ENCODE results near the gene PLSCR5. TPM values are rescaled to one million over a fixed set of nuclear protein-coding genes. Genes with fewer than 3 reads are reported as not detected.

Gene PLSCR5
- total and polyA plus RNA-seq, 2 donors (not counting 3 experiments of a cell fraction or from before 2014, with no cell fraction given): not detected

- ChIA-PET POLR2A (no interaction called here), CTCF (no interaction called here)
- no peaks in the 10 kb centered on the region for H3K79me2 ChIP-seq (ENCODE audit: control insufficient read depth, insufficient read depth, low read length)
- BruUV-seq (replicated peaks): no TSS peak
- FAIRE-seq (no peak), DNase-seq (ENCODE audit: low read depth, low spot score) (no peak)
- TF ChIP-seq FOS (IDR thresholded peaks at IDR 0.05; ENCODE audit: borderline replicate concordance, insufficient read depth, low read length) (no peak), GATA2 (IDR thresholded peaks at IDR 0.05; ENCODE audit: insufficient read depth, insufficient read length, low read depth, low read length) (no peak), EZH2 (IDR thresholded peaks at IDR 0.05; ENCODE audit: borderline replicate concordance, low read depth, low read length, severe bottlenecking) (no peak), POLR2AphosphoS5 (IDR thresholded peaks at IDR 0.05; ENCODE audit: insufficient read depth, low read depth, low read length) (no peak), CTCF (IDR thresholded peaks at IDR 0.05; ENCODE audit: extremely low read depth in 1 of 2, insufficient read depth in 1 of 2, low read depth in 1 of 2, low read length in 2 of 2) (no peak), MYC (IDR thresholded peaks at IDR 0.05; ENCODE audit: low read depth, low read length) (no peak), POLR2A (IDR thresholded peaks at IDR 0.05; ENCODE audit: low read depth, low read length) (no peak), JUN (IDR thresholded peaks at IDR 0.05; ENCODE audit: borderline replicate concordance, insufficient read depth, insufficient read length, low read depth) (no peak)
- TF ChIP-seq, protein P1, sequence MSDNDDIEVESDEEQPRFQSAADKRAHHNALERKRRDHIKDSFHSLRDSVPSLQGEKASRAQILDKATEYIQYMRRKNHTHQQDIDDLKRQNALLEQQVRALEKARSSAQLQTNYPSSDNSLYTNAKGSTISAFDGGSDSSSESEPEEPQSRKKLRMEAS (IDR thresholded peaks at IDR 0.05; ENCODE audit: insufficient read depth, insufficient read length): no peak
- no peaks in the 10 kb centered on the region for H3K36me3 ChIP-seq (ENCODE audit: control insufficient read depth in 2 of 2, extremely low read depth in 1 of 2, insufficient read depth in 2 of 2, low read length in 2 of 2)
- H3K9me3 ChIP-seq (replicated peaks; ENCODE audit: control insufficient read depth, insufficient read depth, low read length): no peaks in the 10 kb centered on the region
- intact Hi-C loops (cut with micrococcal nuclease): no loop called here
- H3K9ac ChIP-seq (replicated peaks; ENCODE audit: extremely low read depth, insufficient read depth, low read length): no peak overlapping the region
- no peaks in the 10 kb centered on the region for H3K27me3 ChIP-seq (ENCODE audit: control insufficient read depth in 2 of 2, insufficient read depth in 2 of 2, low read length in 2 of 2)
- no peak overlapping the region for H2AFZ ChIP-seq (ENCODE audit: low read depth, low read length)
- no peaks in the 10 kb centered on the region for H3K4me1 ChIP-seq (ENCODE audit: control insufficient read depth, extremely low read depth, insufficient read depth, low read length)
- H3K27ac ChIP-seq (ENCODE audit: insufficient read depth, low read depth, low read length): no peak overlapping the region
- no peaks in the 10 kb centered on the region for H3K9me1 ChIP-seq (replicated peaks; ENCODE audit: control insufficient read depth, extremely low read depth, insufficient read depth, low read length)
- H3K4me3 ChIP-seq (replicated peaks in 1 of 3; ENCODE audit: insufficient read depth in 1 of 3, low read depth in 1 of 3, low read length in 3 of 3): no peak overlapping the region
- H3K4me2 ChIP-seq (ENCODE audit: insufficient read depth, low read length): no peak overlapping the region
- no peaks in the 10 kb centered on the region for H4K20me1 ChIP-seq (replicated peaks; ENCODE audit: control insufficient read depth, extremely low read depth, insufficient read depth, low read length)
- dilution Hi-C loops (cut with MboI; ENCODE audit: extremely low pct_ligation_motif_present, low sequenced_read_pairs): no loop called here
Observed at GRCh38 chr3:146558781-146559180, 46.4 kb downstream of the PLSCR5 start.

All from endothelial cell of umbilical vein (primary cell).